DMS79 treated with DMSO at 0.1 percent for 48 hours (cell line): ENCODE data around the gene DICER1.
"Not testable (repeated sequence)": the region's sequence is repeated elsewhere in the genome, so short reads cannot be mapped to it uniquely, and the experiment has no call there.

ENCODE experiments used
- DNase-seq: peaks from one replicate; lab custom pipeline; 2025; lab: John Stamatoyannopoulos, UW

The DICER1 gene

DNA sequence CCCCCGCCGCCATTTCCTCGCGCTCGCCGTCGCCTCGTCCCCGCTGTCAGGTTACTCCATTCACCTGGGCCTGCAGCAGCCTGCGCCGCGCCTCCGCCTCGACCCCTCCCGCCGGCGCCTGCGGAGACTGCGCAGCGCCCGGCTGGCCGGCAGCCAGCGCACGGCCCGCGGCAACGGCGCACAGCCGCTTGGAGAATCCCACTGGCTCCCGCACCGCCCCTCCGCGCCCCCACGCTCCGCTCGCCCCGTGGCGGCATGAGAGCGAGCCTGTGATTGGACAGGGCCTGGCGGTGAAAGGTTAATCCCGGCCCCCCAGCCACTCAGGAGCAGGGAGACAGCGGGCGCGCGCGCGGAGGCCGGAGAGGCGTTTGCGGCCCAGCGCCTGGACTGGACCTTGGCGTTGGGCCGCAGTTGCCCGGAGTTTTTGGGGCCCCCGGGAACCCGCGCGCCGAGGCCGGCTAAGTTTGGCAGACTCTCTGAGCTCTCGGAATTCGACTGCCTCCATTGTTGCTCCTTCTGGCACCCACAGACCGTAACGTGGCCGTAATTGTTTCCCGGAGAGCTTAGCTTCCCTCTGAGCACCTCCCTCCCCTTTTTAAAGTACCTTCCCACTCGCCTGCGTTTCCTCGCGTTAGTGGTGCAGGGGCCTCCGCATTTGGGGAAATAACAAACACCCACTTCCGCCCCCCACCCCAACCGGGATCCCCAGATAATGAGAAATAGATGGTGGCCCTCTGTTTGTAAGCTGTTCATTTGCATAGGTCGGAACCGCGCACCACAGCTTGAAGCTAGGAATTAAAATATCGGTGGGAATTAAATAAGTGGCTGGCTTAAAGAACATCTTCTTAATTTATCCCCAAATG is at the start of gene DICER1:
Gene DICER1 (minus strand): TSS at position 203 of the 863 bp plus-strand sequence. CDS start 24,071 bp downstream, outside the sequence.
- DNase-seq = peak; percentile 96

DNA sequence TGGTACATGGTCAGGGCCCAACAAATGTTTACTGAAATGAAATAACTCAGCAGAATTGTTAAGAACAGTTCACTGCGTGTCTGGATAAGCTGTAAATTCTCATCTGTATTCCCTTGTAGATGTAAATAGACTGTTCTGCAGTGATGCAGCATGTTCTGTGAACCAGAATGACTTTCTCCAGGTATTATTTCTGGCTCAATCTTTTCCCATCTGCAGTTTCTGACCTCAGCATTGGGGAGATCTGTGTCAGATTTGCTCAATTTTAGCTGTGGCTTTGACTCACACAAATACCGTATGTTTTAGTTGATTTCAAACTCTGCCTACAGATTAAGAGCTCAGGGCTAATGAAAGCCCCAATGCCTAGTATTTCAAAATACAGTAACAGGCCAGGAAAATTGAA is 49.2 kb upstream of the DICER1 start:
- DNase-seq = no peak

- peak; percentile 80 for DNase-seq
Measured at GRCh38 chr14:95204705-95205104, 47.4 kb upstream of the DICER1 start.

DNA sequence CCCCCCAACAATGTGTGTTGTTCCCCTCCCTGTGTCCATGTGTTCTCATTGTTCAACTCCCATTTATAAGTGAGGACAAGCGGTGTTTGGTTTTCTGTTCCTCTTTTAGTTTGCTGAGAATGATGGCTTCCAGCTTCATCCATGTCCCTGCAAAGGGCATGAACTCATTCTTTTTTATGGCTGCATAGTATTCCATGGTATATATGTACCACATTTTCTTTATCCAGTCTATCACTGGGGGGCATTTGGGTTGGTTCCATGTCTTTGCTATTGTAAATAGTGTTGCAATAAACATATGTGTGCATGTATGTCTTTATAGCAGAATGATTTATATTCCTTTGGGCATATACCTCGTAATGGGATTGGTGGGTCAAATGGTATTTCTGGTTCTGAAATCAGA is 44.4 kb upstream of the DICER1 start:
- not testable (repeated sequence) for DNase-seq

DNA sequence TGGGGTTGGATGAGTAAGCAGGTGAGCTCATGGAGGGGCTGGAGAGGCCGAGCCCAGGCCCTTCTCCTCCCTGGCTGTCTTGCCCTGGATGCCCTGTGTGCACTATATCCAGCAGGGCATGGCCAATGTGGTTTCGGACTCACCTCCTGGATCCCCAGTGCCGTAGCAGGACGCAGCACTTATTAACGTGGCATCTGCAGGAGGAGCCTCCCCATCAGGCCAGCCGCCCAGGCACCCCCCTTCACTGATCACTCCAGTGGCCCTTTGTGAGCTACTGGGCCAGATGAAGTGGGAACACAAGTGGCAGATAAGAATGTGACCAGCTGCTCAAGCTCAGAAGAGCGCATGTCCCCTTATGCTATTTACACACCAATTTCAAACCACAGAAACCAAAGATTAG is 43.1 kb upstream of the DICER1 start:
- peak; percentile 100 for DNase-seq

DNA sequence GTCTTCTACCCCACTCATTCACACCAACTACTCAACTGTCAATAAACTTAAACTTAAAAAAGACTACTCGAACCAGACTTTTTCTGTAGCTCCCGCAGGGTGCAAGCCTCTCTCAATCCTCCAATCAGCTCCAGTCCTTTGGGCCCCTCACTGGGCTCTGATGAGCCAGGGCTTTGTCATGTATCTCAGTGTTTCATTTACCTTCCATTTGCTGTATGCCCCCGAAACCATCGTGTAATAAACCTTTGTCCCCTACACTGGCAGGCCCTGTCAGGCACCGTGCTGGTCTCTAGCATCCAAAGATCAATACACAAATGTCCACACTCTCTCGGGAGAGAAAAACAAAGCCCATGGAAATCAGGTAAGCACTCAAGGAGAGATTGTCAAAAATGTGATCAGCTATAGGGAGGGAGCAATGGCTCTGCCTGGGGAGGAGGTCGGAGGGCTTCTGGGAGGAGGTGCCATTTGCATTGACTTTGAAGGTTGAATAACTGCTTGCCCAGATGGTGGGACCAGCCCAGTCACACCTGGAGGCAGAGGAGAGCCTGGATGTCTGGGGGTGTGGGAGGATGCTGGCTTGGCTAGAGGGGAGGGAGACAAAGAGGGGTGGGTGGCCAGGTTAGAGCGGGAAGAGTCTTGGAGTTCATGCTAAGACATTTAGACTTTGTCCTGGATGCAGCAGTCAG is 42.1 kb upstream of the DICER1 start:
- DNase-seq = no peak

GRCh38 chr14:95198320-95198719 is 41.0 kb upstream of the DICER1 start:
- no peak for DNase-seq

DNA sequence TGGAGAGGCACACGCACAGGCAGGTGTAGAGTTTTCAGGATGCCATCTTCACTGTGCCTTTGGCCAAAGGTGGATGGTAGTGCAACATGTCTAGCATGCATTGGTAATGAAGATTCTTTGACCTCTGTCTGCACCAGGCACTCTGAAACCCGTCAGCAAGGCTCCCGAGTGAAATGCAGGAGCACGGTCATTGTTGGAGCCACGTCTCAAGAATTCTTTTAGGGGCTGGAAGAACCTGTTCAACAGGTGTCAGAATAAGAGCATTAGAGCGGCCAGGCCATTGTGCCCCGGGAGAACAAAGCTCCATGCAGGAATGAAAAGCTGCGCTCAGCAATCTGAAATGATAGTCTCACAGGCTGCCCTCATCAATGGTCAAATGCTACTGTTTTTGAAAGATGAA is 40.2 kb upstream of the DICER1 start:
- peak; percentile 32 for DNase-seq

- DNase-seq = no peak
Measured at GRCh38 chr14:95196826-95197545, 39.7 kb upstream of the DICER1 start.

DNA sequence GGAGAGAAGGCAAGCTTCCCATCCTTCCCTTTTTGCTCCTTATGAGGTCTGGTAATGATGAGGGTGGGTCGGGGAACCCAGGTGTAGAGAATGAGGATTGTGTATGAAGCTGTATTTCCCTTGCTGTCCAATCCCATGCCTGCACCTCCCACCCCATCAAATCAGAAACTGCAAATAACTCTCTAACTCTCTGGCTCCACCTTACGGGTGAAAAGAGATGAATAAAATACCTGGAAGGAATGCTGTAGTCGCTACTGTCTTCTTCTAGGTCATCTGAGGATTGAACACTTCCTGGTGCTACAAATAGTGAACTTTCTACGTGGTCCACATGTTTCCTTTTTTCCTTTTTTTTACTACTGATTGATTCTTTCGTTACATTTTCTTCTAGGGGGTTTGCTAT is 38.9 kb upstream of the DICER1 start:
- DNase-seq = no peak

GRCh38 chr14:95195031-95195430 is 37.7 kb upstream of the DICER1 start:
- no peak for DNase-seq

GRCh38 chr14:95193081-95193480 is 35.8 kb upstream of the DICER1 start:
- DNase-seq = no peak

DNA sequence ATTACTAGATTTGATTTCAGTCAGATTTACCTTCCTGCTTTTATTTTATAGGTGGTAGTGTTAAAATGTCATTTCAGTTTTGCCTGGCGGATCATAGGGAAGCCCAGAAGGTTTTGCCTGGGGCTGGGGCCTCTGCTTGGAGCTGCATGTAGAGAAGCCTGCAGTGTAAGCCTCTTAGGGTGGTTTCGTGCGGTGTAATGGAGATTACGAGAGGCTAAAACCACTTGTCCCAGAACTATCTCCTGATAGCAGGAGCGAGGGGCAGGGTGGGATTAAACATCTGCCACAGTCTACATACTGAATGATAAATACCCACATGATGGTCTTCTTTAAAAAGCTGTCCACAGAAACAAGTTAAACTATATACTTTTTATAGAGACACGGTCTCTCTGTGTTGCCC is 35.0 kb upstream of the DICER1 start:
- DNase-seq = no peak

DNA sequence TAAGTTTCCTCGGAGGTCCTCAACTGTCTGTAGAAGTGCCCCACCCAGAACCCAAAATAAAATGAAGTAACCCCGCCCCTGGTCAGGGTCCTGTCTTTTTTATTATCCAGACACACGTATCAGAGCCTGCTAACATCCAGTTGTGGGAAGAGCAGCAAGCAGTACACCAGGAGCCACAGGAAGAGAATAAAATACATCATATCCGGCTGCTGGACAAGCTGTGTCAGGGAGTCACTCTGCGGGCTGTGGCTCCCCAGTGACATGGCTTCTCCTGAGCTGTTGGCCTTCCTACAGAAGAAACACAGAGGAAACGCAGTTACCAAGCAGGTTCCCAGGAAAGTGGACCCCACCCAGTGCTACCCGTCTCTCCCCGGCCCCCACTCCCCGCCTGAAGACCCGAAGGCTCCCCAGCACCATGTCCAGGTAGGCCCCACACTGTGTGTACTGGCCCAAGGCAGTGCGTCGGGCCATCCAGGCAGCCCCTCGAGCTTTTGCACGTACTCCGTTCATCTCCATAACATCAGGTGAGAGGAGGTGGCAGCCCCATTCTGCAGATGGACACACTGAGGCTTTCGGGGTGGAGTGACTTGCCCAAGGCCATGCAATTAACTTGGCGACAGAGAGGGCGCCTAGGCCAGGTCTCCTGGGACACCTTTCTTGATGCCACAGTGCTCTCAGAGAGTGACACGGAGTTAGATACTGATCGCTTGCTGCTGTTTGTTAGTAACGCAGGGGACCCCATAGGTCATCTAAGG is 34.3 kb upstream of the DICER1 start:
- DNase-seq = no peak

DNA sequence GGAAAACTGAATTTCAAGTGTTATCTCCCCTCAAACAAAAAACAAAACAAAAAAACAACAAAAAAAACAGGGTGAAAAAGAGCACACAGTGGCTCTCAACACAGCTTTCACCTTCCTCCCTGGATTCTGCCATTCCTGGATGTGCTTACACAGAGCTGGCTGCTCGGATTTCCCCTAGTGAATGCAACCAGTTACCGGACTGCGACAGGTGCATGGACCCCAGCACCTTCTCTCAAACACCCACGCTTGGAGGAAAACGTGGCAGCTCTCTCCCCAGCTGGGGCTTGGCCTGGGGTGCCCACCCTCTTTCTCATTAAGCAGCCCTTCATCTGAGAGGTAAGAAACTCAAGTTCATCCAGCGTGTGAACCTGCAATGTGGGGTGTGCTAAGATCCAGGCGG is 33.5 kb upstream of the DICER1 start:
- DNase-seq = no peak

GRCh38 chr14:95190346-95190840 is 33.1 kb upstream of the DICER1 start:
- DNase-seq = peak; percentile 31

GRCh38 chr14:95189367-95190132 is 32.2 kb upstream of the DICER1 start:
- peak; percentile 95 for DNase-seq

DNA sequence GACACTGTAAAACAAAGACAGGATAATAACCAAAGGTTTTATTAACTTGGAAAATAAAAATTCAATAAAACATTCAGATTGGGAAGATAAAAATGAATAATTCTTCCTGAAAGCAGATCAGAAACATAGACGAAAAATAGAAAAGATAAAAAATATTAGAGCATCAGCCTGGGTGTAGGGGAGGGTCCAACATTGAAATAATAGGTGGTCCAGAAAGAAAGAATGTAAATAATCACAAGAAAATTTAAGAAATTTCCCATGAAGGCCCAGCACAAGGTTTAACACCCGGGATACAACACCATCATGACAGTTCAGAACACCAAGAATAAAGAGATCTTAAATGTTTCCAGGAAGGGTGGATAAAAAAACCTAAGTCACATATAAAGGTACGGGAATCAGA is 31.1 kb upstream of the DICER1 start:
- no peak for DNase-seq

DNA sequence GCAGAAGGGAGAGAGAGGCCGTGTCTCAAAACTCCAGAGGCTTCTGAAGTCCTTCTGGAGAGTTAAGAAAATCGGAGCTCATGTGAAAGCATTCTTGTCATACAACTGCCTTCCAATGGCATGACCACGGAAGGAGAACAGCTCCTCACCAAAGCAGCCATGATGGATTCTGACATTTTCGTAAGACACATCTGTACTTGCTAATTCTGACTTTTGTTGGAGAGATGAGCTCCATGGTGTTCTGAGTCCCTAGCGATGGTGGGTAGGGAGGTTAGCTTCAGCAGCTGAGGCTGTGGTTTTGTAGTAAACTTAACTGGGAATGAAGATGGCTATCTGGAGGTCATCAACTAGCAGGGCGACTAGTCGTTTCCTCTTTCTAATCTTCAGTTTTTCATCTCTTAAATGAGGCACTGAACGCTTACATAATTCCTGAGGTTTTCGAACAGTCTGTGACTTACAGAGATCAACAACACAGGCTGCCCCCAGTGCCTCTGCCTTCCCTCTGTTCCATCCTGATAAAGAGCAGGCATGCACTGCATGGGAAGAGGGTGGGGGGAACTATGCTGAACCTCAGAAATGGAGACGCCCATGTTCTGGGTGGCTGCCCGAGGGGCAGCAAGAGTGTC is 28.6 kb upstream of the DICER1 start:
- DNase-seq = no peak

- DNase-seq = no peak
Measured at GRCh38 chr14:95185033-95185766, 27.9 kb upstream of the DICER1 start.
